T47D (cell line): ENCODE measurements around the gene ANKHD1.

Experiments used
- DNase-seq, 2 experiments: peaks; one replicate each; pipeline versions ENCODE4 v3.0.0 to v3.0.0-alpha.2; 2011 to 2012; ENCODE audit warnings: low read depth in 1 of 2, low spot score in 1 of 2
- JUND ChIP-seq: IDR thresholded peaks from 2 replicates; pipeline ENCODE4 v1.6.1; 2012; ENCODE audit warnings: low read depth
- in situ Hi-C: cut with HindIII; loops from 2 replicates; pipeline ENCODE4 v1.10.0; 2016; ENCODE audit warnings: low sequenced_read_pairs, low pct_unique_long_range_greater_than_20kb

ANKHD1 gene

GRCh38 chr5:140588311-140589070 lies 186.9 kb downstream of the ANKHD1 start:
- in situ Hi-C loops = no loop called here
- TF ChIP-seq JUND = no peak
- no peak for DNase-seq
